ENCODE results near the gene MFSD1. TPM values are rescaled to one million over a fixed set of nuclear protein-coding genes. Genes with fewer than 3 reads are reported as not detected.

MFSD1 gene
- total RNA-seq, 1 donor from 2014 or later: 59.2 TPM

DNA sequence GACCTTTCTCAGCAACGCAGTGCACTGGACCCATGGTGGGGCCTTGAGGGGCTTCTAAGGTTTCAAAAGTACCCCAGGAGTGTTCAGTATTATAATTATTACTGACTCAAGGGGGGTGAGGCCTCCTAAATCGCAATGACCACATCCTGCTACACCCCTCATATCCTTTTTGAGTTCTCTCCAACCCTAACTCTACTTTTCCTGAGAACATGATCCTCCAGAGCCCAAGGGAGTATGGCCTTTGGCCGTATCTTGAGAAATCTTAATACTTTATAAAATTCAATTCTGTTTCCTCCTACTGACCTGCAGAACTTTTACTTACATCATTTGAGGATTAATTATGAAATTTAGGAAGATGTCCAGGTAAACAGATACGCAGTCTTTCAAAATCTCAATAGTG lies 39.2 kb upstream of the MFSD1 start:
- TF ChIP-seq POLR2AphosphoS5 (IDR thresholded peaks at IDR 0.05; ENCODE audit: insufficient read depth in 1 of 2, low read depth in 1 of 2): no peak
- no peak for TF ChIP-seq POLR2A (IDR thresholded peaks at IDR 0.05)
- TF ChIP-seq, protein P1, sequence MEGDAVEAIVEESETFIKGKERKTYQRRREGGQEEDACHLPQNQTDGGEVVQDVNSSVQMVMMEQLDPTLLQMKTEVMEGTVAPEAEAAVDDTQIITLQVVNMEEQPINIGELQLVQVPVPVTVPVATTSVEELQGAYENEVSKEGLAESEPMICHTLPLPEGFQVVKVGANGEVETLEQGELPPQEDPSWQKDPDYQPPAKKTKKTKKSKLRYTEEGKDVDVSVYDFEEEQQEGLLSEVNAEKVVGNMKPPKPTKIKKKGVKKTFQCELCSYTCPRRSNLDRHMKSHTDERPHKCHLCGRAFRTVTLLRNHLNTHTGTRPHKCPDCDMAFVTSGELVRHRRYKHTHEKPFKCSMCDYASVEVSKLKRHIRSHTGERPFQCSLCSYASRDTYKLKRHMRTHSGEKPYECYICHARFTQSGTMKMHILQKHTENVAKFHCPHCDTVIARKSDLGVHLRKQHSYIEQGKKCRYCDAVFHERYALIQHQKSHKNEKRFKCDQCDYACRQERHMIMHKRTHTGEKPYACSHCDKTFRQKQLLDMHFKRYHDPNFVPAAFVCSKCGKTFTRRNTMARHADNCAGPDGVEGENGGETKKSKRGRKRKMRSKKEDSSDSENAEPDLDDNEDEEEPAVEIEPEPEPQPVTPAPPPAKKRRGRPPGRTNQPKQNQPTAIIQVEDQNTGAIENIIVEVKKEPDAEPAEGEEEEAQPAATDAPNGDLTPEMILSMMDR (IDR thresholded peaks at IDR 0.05): no peak
- Histone ChIP-seq H3K9me3 (no peaks in the 10 kb centered on the region), H3K27ac (no peak overlapping the region), H3K36me3 (no peaks in the 10 kb centered on the region), H3K27me3 (no peaks in the 10 kb centered on the region), H3K4me1 (peaks cover 7% of the 10 kb centered on the region), H3K4me3 (no peak overlapping the region)
- intact Hi-C loops (cut with DNase I): no loop called here
- DNase-seq (ENCODE audit: extremely low spot score in 2 of 2): no peak

GRCh38 chr3:158763421-158763820 lies 38.4 kb upstream of the MFSD1 start:
- TF ChIP-seq, protein P1 (IDR thresholded peaks at IDR 0.05): no peak
- TF ChIP-seq POLR2A (IDR thresholded peaks at IDR 0.05) (no peak), POLR2AphosphoS5 (IDR thresholded peaks at IDR 0.05; ENCODE audit: insufficient read depth in 1 of 2, low read depth in 1 of 2) (no peak)
- DNase-seq (ENCODE audit: extremely low spot score in 2 of 2): no peak

DNA sequence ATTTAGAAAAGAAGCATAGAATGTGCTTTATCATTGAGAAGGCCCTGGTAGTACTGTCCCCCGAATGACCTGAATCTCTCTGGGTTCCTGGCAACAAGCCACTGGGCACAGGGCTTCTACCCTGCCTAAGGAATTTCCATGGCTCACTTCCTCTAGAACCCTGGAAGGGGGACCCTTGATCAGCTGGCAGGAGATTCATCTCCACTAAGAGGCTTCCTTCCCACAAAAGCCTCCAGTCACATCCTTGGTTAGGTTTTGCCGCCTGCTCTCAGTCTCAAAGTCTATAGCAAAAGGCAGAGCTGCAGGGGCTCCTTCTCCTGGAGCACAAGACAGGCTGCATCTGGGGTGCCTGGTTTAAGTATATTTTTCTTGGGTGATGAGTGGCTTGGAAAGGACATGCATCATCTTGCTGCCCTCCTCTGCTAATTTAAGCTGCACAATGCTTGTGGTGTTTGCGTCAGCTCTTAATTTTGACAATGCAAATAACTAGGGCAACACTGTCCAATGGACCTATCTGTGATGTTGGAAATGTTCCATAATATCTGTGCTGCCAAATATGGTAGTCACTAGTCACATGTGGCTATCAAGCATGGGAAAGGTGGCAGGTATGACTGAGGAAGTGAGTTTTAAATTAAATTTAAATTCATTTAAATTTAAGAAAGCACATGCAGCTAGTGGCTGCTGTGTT lies 36.2 kb upstream of the MFSD1 start:
- Histone ChIP-seq H3K9me3 (no peaks in the 10 kb centered on the region), H3K4me1 (peaks cover 34% of the 10 kb centered on the region), H3K4me3 (no peak overlapping the region), H3K27ac (no peak overlapping the region), H3K36me3 (no peaks in the 10 kb centered on the region), H3K27me3 (no peaks in the 10 kb centered on the region)
- intact Hi-C loops (cut with DNase I): no loop called here
- DNase-seq (ENCODE audit: extremely low spot score in 2 of 2): no peak
- TF ChIP-seq POLR2AphosphoS5 (IDR thresholded peaks at IDR 0.05; ENCODE audit: insufficient read depth in 1 of 2, low read depth in 1 of 2) (no peak), POLR2A (IDR thresholded peaks at IDR 0.05) (no peak)
- TF ChIP-seq, protein P1 (IDR thresholded peaks at IDR 0.05): no peak

More at GRCh38 chr3:158763421-158763820, 38.4 kb upstream of the MFSD1 start:
- no peaks in the 10 kb centered on the region for H3K27me3 ChIP-seq
- no peak overlapping the region for H3K27ac ChIP-seq
- no peak overlapping the region for H3K4me3 ChIP-seq
- H3K9me3 ChIP-seq: no peaks in the 10 kb centered on the region
- intact Hi-C loops (cut with DNase I): no loop called here
- no peaks in the 10 kb centered on the region for H3K36me3 ChIP-seq
- H3K4me1 ChIP-seq: peaks cover 15% of the 10 kb centered on the region

GRCh38 chr3:158766364-158766763 lies 35.5 kb upstream of the MFSD1 start:
- intact Hi-C loops (cut with DNase I): no loop called here
- H3K4me1 ChIP-seq: peaks cover 40% of the 10 kb centered on the region
- H3K36me3 ChIP-seq: no peaks in the 10 kb centered on the region
- no peak overlapping the region for H3K4me3 ChIP-seq
- no peak overlapping the region for H3K27ac ChIP-seq
- TF ChIP-seq POLR2A (IDR thresholded peaks at IDR 0.05): no peak
- no peaks in the 10 kb centered on the region for H3K9me3 ChIP-seq
- H3K27me3 ChIP-seq: no peaks in the 10 kb centered on the region
- no peak for DNase-seq (ENCODE audit: extremely low spot score in 2 of 2)

DNA sequence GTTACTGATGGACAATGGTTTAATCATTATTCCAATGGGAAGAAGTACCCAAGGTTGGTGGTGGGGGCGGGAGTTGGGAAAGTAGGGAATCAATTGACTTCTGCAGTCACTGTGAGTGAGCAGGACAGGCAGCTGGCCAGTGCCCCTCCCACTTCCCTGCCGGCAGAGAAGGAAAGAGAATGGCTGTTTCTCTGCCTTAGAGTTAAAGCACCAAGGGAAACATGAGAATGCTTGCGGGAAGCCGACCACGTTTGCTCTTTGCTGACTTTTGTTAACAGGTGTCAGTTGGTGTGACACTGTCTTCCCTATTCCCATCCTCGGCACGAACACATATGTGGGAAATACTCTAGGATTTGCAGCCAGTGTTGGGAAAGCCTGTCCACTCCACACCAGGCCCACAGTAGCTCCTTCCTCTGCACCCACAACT lies 33.5 kb upstream of the MFSD1 start:
- H3K36me3 ChIP-seq: no peaks in the 10 kb centered on the region
- peaks cover 40% of the 10 kb centered on the region for H3K4me1 ChIP-seq
- DNase-seq (ENCODE audit: extremely low spot score in 2 of 2): no peak
- intact Hi-C loops (cut with DNase I): no loop called here
- H3K4me3 ChIP-seq: no peak overlapping the region
- no peaks in the 10 kb centered on the region for H3K9me3 ChIP-seq
- TF ChIP-seq POLR2AphosphoS5 (IDR thresholded peaks at IDR 0.05; ENCODE audit: insufficient read depth in 1 of 2, low read depth in 1 of 2): no peak
- TF ChIP-seq, protein P1 (IDR thresholded peaks at IDR 0.05): no peak
- no peak for TF ChIP-seq POLR2A (IDR thresholded peaks at IDR 0.05)
- peak overlapping the region; percentile 27 for H3K27ac ChIP-seq
- H3K27me3 ChIP-seq: no peaks in the 10 kb centered on the region
